Neural cell (in vitro differentiated cells): ENCODE results near the gene PLA2G4E. TPM values are rescaled to one million over a fixed set of nuclear protein-coding genes. Genes with fewer than 3 reads are reported as not detected.

ENCODE experiments used
- H2AFZ ChIP-seq: fragments of 200-600, 300-800 bp; sonication (generic), shearing (Covaris generic); 2 replicates; pipeline ENCODE4 v1.6.0; 2014; ENCODE audit warnings: low read depth, mild to moderate bottlenecking, antibody characterized with exemption, low read length, moderate library complexity
- H3F3A ChIP-seq: fragments of 200-600 bp; shearing (Covaris generic); 2 replicates; pipeline ENCODE4 v1.6.1; 2016; ENCODE audit warnings: mild to moderate bottlenecking, moderate library complexity, mixed read lengths, antibody characterized with exemption, low read length; ENCODE audit not compliant: insufficient read depth, poor library complexity, severe bottlenecking
- H3K27ac ChIP-seq: fragments of 200-600, 300-800 bp; sonication (generic), shearing (Covaris generic); 2 replicates; pipeline ENCODE4 v1.5.1; 2014; ENCODE audit warnings: mild to moderate bottlenecking, low read length, moderate library complexity
- H3K27me3 ChIP-seq: fragments of 300-800, 200-600 bp; sonication (generic), shearing (Covaris generic); 2 replicates; pipeline ENCODE4 v1.6.0; 2014; ENCODE audit warnings: mild to moderate bottlenecking, low read depth, low read length, moderate library complexity; ENCODE audit not compliant: insufficient read depth
- H3K36me3 ChIP-seq: fragments of 300-800, 200-600 bp; sonication (generic), shearing (Covaris generic); 2 replicates; pipeline ENCODE4 v1.5.1; 2014; ENCODE audit warnings: mild to moderate bottlenecking, antibody characterized with exemption, low read length, moderate library complexity; ENCODE audit not compliant: insufficient read depth
- H3K4me2 ChIP-seq: fragments of 300-800, 200-600 bp; sonication (generic), shearing (Covaris generic); 2 replicates; pipeline ENCODE4 v1.6.0; 2014; ENCODE audit warnings: mild to moderate bottlenecking, low read length
- H3K4me3 ChIP-seq: fragments of 300-800, 200-600 bp; sonication (generic), shearing (Covaris generic); 2 replicates; pipeline ENCODE4 v1.5.1; 2014; ENCODE audit warnings: mild to moderate bottlenecking, low read length, moderate library complexity
- H3K79me2 ChIP-seq: fragments of 200-600 bp; shearing (Covaris generic); replicated peaks from 2 replicates; pipeline ENCODE4 v1.6.0; 2014; ENCODE audit warnings: mild to moderate bottlenecking, low read length, moderate library complexity; ENCODE audit not compliant: insufficient read depth
- H3K9ac ChIP-seq: fragments of 300-800, 200-600 bp; sonication (generic), shearing (Covaris generic); 2 replicates; pipeline ENCODE4 v1.6.1; 2016; ENCODE audit warnings: mild to moderate bottlenecking, low read length, mixed read lengths
- H3K9me2 ChIP-seq: fragments of 200-600 bp; shearing (Covaris generic); 2 replicates; pipeline ENCODE4 v1.6.1; 2016; ENCODE audit warnings: mild to moderate bottlenecking, low read length, mixed read lengths; ENCODE audit not compliant: insufficient read depth
- H3K9me3 ChIP-seq: fragments of 200-600, 300-800 bp; sonication (generic), shearing (Covaris generic); 2 replicates; pipeline ENCODE4 v1.6.1; 2016; ENCODE audit warnings: mild to moderate bottlenecking, mixed run types, low read length, moderate library complexity, mixed read lengths
- H4K20me1 ChIP-seq: fragments of 200-600 bp; shearing (Covaris generic); 2 replicates; pipeline ENCODE4 v1.6.1; 2016; ENCODE audit warnings: mild to moderate bottlenecking, mixed run types; ENCODE audit not compliant: insufficient read depth
- CTCF ChIP-seq: fragments of 450-650 bp; IDR thresholded peaks from 2 replicates; pipeline ENCODE4 v1.5.1; 2014; ENCODE audit warnings: antibody characterized with exemption, mild to moderate bottlenecking, moderate library complexity; ENCODE audit not compliant: poor library complexity, severe bottlenecking
- EP300 ChIP-seq: fragments of 450-650 bp; conservative IDR thresholded peaks from 2 replicates; pipeline ENCODE4 v1.6.1; 2014; ENCODE audit warnings: antibody characterized with exemption, mild to moderate bottlenecking, moderate library complexity; ENCODE audit not compliant: poor library complexity, severe bottlenecking
- EZH2 ChIP-seq: fragments of 200-600, 300-800 bp; shearing (Covaris generic), sonication (generic); IDR thresholded peaks from 2 replicates; pipeline ENCODE4 v1.6.1; 2014; ENCODE audit warnings: antibody characterized with exemption, low read length, borderline replicate concordance, mild to moderate bottlenecking; ENCODE audit not compliant: insufficient read depth, poor library complexity, severe bottlenecking
- MXI1 ChIP-seq: fragments of 450-650 bp; conservative IDR thresholded peaks from 2 replicates; pipeline ENCODE4 v1.6.1; 2014; ENCODE audit warnings: antibody characterized with exemption, mild to moderate bottlenecking; ENCODE audit not compliant: poor library complexity, severe bottlenecking
- POLR2AphosphoS5 ChIP-seq: IDR thresholded peaks from 2 replicates; pipeline ENCODE4 v1.6.1; 2012
- RAD21 ChIP-seq: fragments of 450-650 bp; conservative IDR thresholded peaks from 2 replicates; pipeline ENCODE4 v1.6.1; 2014; ENCODE audit warnings: antibody characterized with exemption, mild to moderate bottlenecking, moderate library complexity
- REST ChIP-seq: IDR thresholded peaks from 2 replicates; pipeline ENCODE4 v1.6.1; 2012; ENCODE audit warnings: borderline replicate concordance
- SMC3 ChIP-seq: fragments of 450-650 bp; conservative IDR thresholded peaks from 2 replicates; pipeline ENCODE4 v1.6.1; 2014; ENCODE audit warnings: antibody characterized with exemption, mild to moderate bottlenecking, moderate library complexity; ENCODE audit not compliant: poor library complexity
- TAF1 ChIP-seq: IDR thresholded peaks from 2 replicates; pipeline ENCODE4 v1.6.1; 2012; ENCODE audit warnings: low read depth
- polyA plus RNA-seq: library from polyadenylated mRNA; depleted of rRNA; stranded (reverse); fragments of >200 nt; gene quantifications from 2 replicates; pipeline ENCODE4 v1.2.3, GENCODE V29; 2014

The PLA2G4E gene
- polyA plus RNA-seq, 1 donor from 2014 or later: not detected

GRCh38 chr15:42068601-42069000 is 47.8 kb upstream of the PLA2G4E start:
- Histone ChIP-seq H3K27me3 (no peaks in the 10 kb centered on the region), H3F3A (no peaks in the 10 kb centered on the region), H3K36me3 (no peaks in the 10 kb centered on the region), H3K4me2 (no peak overlapping the region), H2AFZ (no peak overlapping the region), H4K20me1 (no peaks in the 10 kb centered on the region), H3K9me2 (no peaks in the 10 kb centered on the region), H3K27ac (no peak overlapping the region), H3K9me3 (no peaks in the 10 kb centered on the region), H3K79me2 (no peaks in the 10 kb centered on the region), H3K9ac (no peak overlapping the region), H3K4me3 (no peak overlapping the region)
- TF ChIP-seq TAF1: no peak
- no peak for TF ChIP-seq POLR2AphosphoS5
- TF ChIP-seq EZH2: no peak
- TF ChIP-seq SMC3: no peak
- TF ChIP-seq EP300: no peak
- no peak for TF ChIP-seq REST
- no peak for TF ChIP-seq CTCF
- no peak for TF ChIP-seq MXI1
- TF ChIP-seq RAD21: no peak

DNA sequence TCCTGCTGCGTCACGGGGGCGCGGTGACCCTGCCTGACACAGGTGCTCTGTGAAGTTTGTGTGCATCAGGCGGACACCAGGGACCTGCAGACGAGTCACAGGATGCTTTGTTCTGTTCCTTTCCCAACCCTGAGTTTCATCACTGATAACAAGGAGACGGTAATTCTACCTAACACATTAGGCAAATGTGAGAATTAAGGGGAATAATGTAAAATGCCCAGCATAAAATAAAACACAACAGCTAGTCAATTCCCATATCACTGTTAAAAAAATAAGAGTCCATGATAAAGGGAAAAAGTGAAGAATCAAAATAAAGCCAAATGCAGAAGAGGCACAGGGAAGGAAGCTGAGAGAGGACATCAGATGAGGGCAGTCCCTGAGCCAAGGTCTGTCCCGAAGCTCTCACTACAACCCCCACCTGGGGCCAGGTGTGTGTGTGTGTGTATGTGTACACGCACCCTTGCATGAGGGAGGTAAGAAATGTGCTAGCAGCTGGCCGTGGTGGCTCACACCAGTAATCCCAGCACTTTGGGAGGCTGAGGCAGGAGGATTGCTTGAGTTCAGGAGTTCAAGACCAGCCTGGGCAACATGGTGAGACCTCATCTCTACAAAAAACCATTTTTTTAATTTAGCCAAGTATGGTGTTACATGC is 46.0 kb upstream of the PLA2G4E start:
- H3K27ac ChIP-seq: no peak overlapping the region
- no peak overlapping the region for H2AFZ ChIP-seq
- H3K9me2 ChIP-seq: no peaks in the 10 kb centered on the region
- no peak for TF ChIP-seq REST
- peak; percentile 30 for TF ChIP-seq CTCF
- no peak for TF ChIP-seq MXI1
- TF ChIP-seq RAD21: peak; percentile 6
- no peak overlapping the region for H3K9ac ChIP-seq
- H3K4me2 ChIP-seq: no peak overlapping the region
- H3F3A ChIP-seq: no peaks in the 10 kb centered on the region
- H3K79me2 ChIP-seq: no peaks in the 10 kb centered on the region
- H3K27me3 ChIP-seq: no peaks in the 10 kb centered on the region
- no peaks in the 10 kb centered on the region for H3K9me3 ChIP-seq
- H3K36me3 ChIP-seq: no peaks in the 10 kb centered on the region
- no peaks in the 10 kb centered on the region for H4K20me1 ChIP-seq
- H3K4me3 ChIP-seq: no peak overlapping the region
